ENCODE measurements around the gene NAV2.

The NAV2 gene

DNA sequence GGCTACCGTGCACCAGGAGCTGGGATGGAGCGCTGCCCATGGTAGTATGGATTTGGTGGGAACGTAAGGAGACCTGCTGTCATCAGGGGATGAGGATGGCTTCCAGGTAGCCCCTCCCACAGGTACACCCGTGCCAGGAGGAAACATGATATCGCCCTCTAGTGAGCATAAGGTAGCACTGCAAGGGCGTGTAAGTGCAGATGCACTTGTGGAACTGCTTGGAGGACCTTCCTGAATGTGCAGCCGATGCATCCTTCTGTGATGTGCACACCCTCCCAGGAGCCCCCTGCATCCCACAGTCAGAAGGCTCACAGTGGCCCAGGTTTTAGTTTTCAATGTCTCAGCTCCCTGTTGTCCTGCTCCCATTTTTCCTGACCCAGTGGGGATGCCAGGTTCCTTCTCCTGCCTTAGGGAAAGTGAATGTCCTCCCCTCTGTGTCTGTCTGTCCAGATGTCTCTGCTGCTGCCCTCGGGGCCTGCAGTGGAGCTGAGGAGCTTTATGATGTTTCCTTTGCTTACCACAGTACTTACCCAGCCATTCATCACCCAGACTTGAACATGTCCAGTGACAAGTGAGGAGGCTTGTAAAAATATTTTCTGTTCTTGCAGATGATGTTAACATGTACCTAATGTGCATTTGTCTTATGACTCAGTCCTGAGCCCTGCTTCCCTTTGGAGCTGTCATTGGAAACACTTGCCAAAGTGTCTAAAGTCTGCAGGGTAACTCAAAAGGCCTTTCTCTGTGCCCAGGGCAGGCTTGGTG is 398.5 kb downstream of the NAV2 start:
- TF ChIP-seq, protein P1, sequence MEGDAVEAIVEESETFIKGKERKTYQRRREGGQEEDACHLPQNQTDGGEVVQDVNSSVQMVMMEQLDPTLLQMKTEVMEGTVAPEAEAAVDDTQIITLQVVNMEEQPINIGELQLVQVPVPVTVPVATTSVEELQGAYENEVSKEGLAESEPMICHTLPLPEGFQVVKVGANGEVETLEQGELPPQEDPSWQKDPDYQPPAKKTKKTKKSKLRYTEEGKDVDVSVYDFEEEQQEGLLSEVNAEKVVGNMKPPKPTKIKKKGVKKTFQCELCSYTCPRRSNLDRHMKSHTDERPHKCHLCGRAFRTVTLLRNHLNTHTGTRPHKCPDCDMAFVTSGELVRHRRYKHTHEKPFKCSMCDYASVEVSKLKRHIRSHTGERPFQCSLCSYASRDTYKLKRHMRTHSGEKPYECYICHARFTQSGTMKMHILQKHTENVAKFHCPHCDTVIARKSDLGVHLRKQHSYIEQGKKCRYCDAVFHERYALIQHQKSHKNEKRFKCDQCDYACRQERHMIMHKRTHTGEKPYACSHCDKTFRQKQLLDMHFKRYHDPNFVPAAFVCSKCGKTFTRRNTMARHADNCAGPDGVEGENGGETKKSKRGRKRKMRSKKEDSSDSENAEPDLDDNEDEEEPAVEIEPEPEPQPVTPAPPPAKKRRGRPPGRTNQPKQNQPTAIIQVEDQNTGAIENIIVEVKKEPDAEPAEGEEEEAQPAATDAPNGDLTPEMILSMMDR (IDR thresholded peaks at IDR 0.05; ENCODE audit: low read depth, low read length) = peak; percentile 94
- peak; percentile 95 for DNase-seq (ENCODE audit: low read depth, low spot score)
- in situ Hi-C loops (cut with HindIII; ENCODE audit: low sequenced_read_pairs) = no loop called here
- no peak overlapping the region for H3K4me3 ChIP-seq (ENCODE audit: low read depth, low read length)

GRCh38 chr11:20111871-20112270 is 399.2 kb downstream of the NAV2 start:
- no peak for DNase-seq (ENCODE audit: low read depth, low spot score)
- TF ChIP-seq, protein P1 (IDR thresholded peaks at IDR 0.05; ENCODE audit: low read depth, low read length) = no peak
- no peak overlapping the region for H3K4me3 ChIP-seq (ENCODE audit: low read depth, low read length)
- in situ Hi-C loops (cut with HindIII; ENCODE audit: low sequenced_read_pairs) = no loop called here

- peak; percentile 98 for DNase-seq (ENCODE audit: low read depth, low spot score)
- in situ Hi-C loops (cut with HindIII; ENCODE audit: low sequenced_read_pairs) = no loop called here
- TF ChIP-seq, protein P1 (IDR thresholded peaks at IDR 0.05; ENCODE audit: low read depth, low read length) = no peak
- H3K4me3 ChIP-seq (ENCODE audit: low read depth, low read length) = no peak overlapping the region
Measured at GRCh38 chr11:20112291-20113148, 399.9 kb downstream of the NAV2 start.

DNA sequence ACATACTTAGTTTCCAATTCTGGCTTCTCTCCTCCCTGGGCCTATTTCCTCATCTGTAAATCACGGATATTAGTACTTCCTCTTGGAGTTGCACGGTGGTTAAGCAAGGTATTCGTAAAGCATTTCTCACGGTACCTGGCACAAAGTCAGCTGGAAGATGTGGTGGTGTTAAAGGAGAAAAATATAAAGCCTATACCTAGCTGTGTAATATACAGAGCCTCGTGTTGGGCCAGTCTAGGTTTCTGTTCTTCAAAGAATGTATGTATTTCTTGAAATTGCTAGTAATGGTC is 400.5 kb downstream of the NAV2 start:
- in situ Hi-C loops (cut with HindIII; ENCODE audit: low sequenced_read_pairs) = no loop called here
- DNase-seq (ENCODE audit: low read depth, low spot score) = no peak
- TF ChIP-seq, protein P1 (IDR thresholded peaks at IDR 0.05; ENCODE audit: low read depth, low read length) = no peak
- no peak overlapping the region for H3K4me3 ChIP-seq (ENCODE audit: low read depth, low read length)

GRCh38 chr11:20114588-20114987 is 402.0 kb downstream of the NAV2 start:
- in situ Hi-C loops (cut with HindIII; ENCODE audit: low sequenced_read_pairs) = no loop called here
- no peak overlapping the region for H3K4me3 ChIP-seq (ENCODE audit: low read depth, low read length)
- TF ChIP-seq, protein P1 (IDR thresholded peaks at IDR 0.05; ENCODE audit: low read depth, low read length) = no peak
- no peak for DNase-seq (ENCODE audit: low read depth, low spot score)

DNA sequence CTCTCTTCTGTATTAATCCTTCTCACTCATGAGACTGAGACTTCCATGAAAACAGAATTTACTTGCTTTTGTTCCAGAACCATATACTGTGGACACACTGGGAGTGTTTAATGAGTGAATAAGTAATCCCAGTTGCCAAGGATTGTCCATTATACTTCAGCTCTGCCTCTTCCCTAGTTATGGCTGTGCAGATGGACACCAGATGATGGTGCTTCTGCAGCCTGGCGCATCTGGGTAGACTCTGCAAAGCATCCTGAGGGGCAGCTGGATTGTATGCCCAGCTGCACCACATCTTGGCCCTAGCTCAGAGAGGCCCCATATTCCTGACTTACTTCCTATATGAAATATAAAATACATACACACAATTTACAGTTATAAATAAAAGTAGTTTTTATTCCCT is 404.2 kb downstream of the NAV2 start:
- in situ Hi-C loops (cut with HindIII; ENCODE audit: low sequenced_read_pairs) = no loop called here

More for the DNA sequence above, 404.2 kb downstream of the NAV2 start:
- TF ChIP-seq, protein P1 (IDR thresholded peaks at IDR 0.05; ENCODE audit: low read depth, low read length) = no peak
- no peak for DNase-seq (ENCODE audit: low read depth, low spot score)
- H3K4me3 ChIP-seq (ENCODE audit: low read depth, low read length) = no peak overlapping the region
